K562 (cell line): ENCODE results near the gene ZFR2. TPM values are rescaled to one million over a fixed set of nuclear protein-coding genes. Genes with fewer than 3 reads are reported as not detected.
A peak's percentile ranks its signal among the peaks of the same experiment; 100 is the strongest.

Experiments
- ATAC-seq: fragments of 200-7000 bp; cut with Tn5 transposase; 3 replicates; pipeline ENCODE4 v1.9.1; 2020; ENCODE audit warnings: moderate library complexity
- BruUV-seq: library from RNA; stranded (reverse); fragments of 400-500 nt; replicated peaks from 2 replicates; lab custom pipeline; 2021; lab: Mats Ljungman, UMichigan
- CTCF ChIA-PET: fragments of 300-600 bp; formaldehyde crosslinking; extraction: SDS; loops from one replicate; lab custom pipeline; 2021; ENCODE audit warnings: low intra/inter-chr PET ratio; lab: Yijun Ruan, JAX
- POLR2A ChIA-PET: fragments of 300-600, 350-650 bp; sonication (Branson Sonifier 250); formaldehyde crosslinking; extraction: SDS; loops from one replicate; lab custom pipeline; 2021; ENCODE audit warnings: antibody characterized with exemption, inconsistent platforms; lab: Yijun Ruan, JAX
- DNase-seq, 4 experiments: peaks; one replicate each; pipeline versions ENCODE4 v3.0.0 to v3.0.0-alpha.2; 2011 to 2018; ENCODE audit warnings: low spot score in 3 of 4, mixed read lengths in 3 of 4; ENCODE audit errors: extremely low read depth in 1 of 4
- FAIRE-seq: peaks from 2 replicates; lab custom pipeline; 2011; peaks lifted over from hg19 to GRCh38; lab: Jason Lieb, UNC
- H2AFZ ChIP-seq: 2 replicates; pipeline ENCODE4 v1.6.0; 2011; ENCODE audit warnings: low read depth, low read length, control low read depth, inconsistent platforms
- H3K27ac ChIP-seq: fragments of 200-600 bp; 3 replicates; pipeline ENCODE4 v1.8.0; 2011; ENCODE audit warnings: low read depth, mild to moderate bottlenecking, control low read depth, inconsistent platforms, low read length, moderate library complexity, mixed read lengths; ENCODE audit errors: extremely low read depth
- H3K27me3 ChIP-seq, 2 experiments: fragments of 300-600 bp in 1 of 2; 2 replicates in 1 of 2; 3 replicates in 1 of 2; pipeline versions ENCODE4 v1.6.0 to v1.8.0; 2011; ENCODE audit warnings: inconsistent platforms in 2 of 2, low read length in 2 of 2, mild to moderate bottlenecking in 1 of 2, mixed read lengths in 1 of 2, moderate library complexity in 1 of 2; ENCODE audit not compliant: control insufficient read depth in 2 of 2, insufficient read depth in 2 of 2
- H3K36me3 ChIP-seq: fragments of 300-600 bp; 3 replicates; pipeline ENCODE4 v1.8.0; 2011; ENCODE audit warnings: mild to moderate bottlenecking, low read length, inconsistent platforms; ENCODE audit not compliant: control insufficient read depth, insufficient read depth
- H3K4me1 ChIP-seq, 2 experiments: fragments of 200-600 bp in 1 of 2; replicated peaks in 1 of 2; 2 replicates in 1 of 2; 3 replicates in 1 of 2; pipeline versions ENCODE4 v1.5.1 to v1.8.0; 2011; ENCODE audit warnings: inconsistent platforms in 2 of 2, low read length in 2 of 2, mild to moderate bottlenecking in 1 of 2, mixed read lengths in 1 of 2, moderate library complexity in 1 of 2; ENCODE audit not compliant: control insufficient read depth in 2 of 2, insufficient read depth in 2 of 2
- H3K4me2 ChIP-seq: 2 replicates; pipeline ENCODE4 v1.6.1; 2011; ENCODE audit warnings: low read length, control low read depth, inconsistent platforms, mixed read lengths; ENCODE audit not compliant: insufficient read depth
- H3K4me3 ChIP-seq: fragments of 200-600 bp; sonication (generic), shearing (Covaris generic); 2 replicates; pipeline ENCODE4 v1.5.1; 2016; ENCODE audit warnings: control low read depth, inconsistent platforms
- H3K79me2 ChIP-seq: fragments of 200-600 bp; 3 replicates; pipeline ENCODE4 v1.8.0; 2011; ENCODE audit warnings: low read length, inconsistent platforms; ENCODE audit not compliant: control insufficient read depth, insufficient read depth
- H3K9ac ChIP-seq, 2 experiments: 2 replicates each; pipeline versions ENCODE4 v1.6.0 to v1.6.1; 2011; ENCODE audit warnings: low read depth in 2 of 2, low read length in 2 of 2, control low read depth in 1 of 2, inconsistent platforms in 1 of 2, mild to moderate bottlenecking in 1 of 2, mixed read lengths in 1 of 2; ENCODE audit not compliant: insufficient read depth in 1 of 2
- H3K9me1 ChIP-seq: one replicate; pipeline ENCODE4 v1.6.0; 2011; ENCODE audit warnings: inconsistent platforms, mild to moderate bottlenecking, low read length, moderate library complexity; ENCODE audit not compliant: control insufficient read depth, insufficient read depth
- H3K9me3 ChIP-seq: replicated peaks from 2 replicates; pipeline ENCODE4 v1.5.1; 2011; ENCODE audit warnings: low read depth, low read length, inconsistent platforms; ENCODE audit not compliant: control insufficient read depth, insufficient read depth
- H4K20me1 ChIP-seq: replicated peaks from 2 replicates; pipeline ENCODE4 v1.6.1; 2011; ENCODE audit warnings: low read length, inconsistent platforms, mixed read lengths; ENCODE audit not compliant: control insufficient read depth, insufficient read depth
- FUS ChIP-seq: fragments of 200-400 bp; formaldehyde crosslinking; optimal IDR thresholded peaks from 2 replicates; pipeline ENCODE3; 2017; ENCODE audit warnings: low read depth, low read length
- KAT2B ChIP-seq: IDR thresholded peaks from one replicate; pipeline ENCODE4 v1.6.1; 2012; ENCODE audit warnings: low read depth, mild to moderate bottlenecking, control low read depth, inconsistent platforms, low read length, moderate library complexity
- PKNOX1 ChIP-seq: fragments of 450-650 bp; IDR thresholded peaks from 2 replicates; pipeline ENCODE4 v1.6.1; 2016
- PRDM10 ChIP-seq: fragments of 450-650 bp; IDR thresholded peaks from 2 replicates; pipeline ENCODE4 v1.6.1; 2018; ENCODE audit not compliant: partially characterized antibody
- ZNF77 ChIP-seq: fragments of 250-450 bp; sonication (Bioruptor Pico); IDR thresholded peaks from 2 replicates; pipeline ENCODE4 v1.5.0; 2020
- WGBS: fragments of 100-300 bp; shearing (Covaris generic); methylation state at CpG from one replicate; pipeline ENCODE4 v1.1.6; 2016; ENCODE audit warnings: low coverage, mixed read lengths; ENCODE audit not compliant: insufficient coverage; ENCODE audit errors: missing lambda C conversion rate; 5-methylcytosine and 5-hydroxymethylcytosine counted together
- in situ Hi-C: fragments of 300-500 bp; cut with MboI; formaldehyde crosslinking; loops from 4 replicates; pipeline ENCODE4 v1.15.0; 2018; ENCODE audit warnings: inconsistent platforms, mixed read lengths
- intact Hi-C: fragments of 100-400 bp; cut with micrococcal nuclease; formaldehyde crosslinking; loops from 2 replicates; pipeline ENCODE4 v1.14.2; 2022
- polyA plus RNA-seq, 8 experiments: library from polyadenylated mRNA; depleted of rRNA in 4 of 8; stranded (reverse) in 5 of 8; unstranded in 3 of 8; fragments of >200 nt; fragmentation: Nextera tagmentation in 2 of 8; fragmentation: Illumina TruSeq in 1 of 8; extraction: Ambion mirVana in 2 of 8; extraction: Trizol in 1 of 8; gene quantifications; 2 replicates each; pipeline versions ENCODE4 v1.2.1 to v1.2.3, GENCODE V29; 2011 to 2014; ENCODE audit warnings: inconsistent platforms in 1 of 8, missing spikeins in 1 of 8
- total RNA-seq, 7 experiments: library from RNA; depleted of rRNA in 6 of 7; stranded (reverse); fragments of >200 nt in 6 of 7; fragmentation: Illumina TruSeq in 2 of 7; extraction: Trizol in 2 of 7; gene quantifications; 2 replicates each; pipeline versions ENCODE4 v1.2.1 to v1.2.3, GENCODE V29; 2011 to 2021; ENCODE audit warnings: low replicate concordance in 1 of 7
- TF ChIP-seq, protein P1 (sequence below): sonication (generic); formaldehyde crosslinking; IDR thresholded peaks from 2 replicates; pipeline ENCODE4 v1.8.1; 2023; ENCODE audit warnings: mild to moderate bottlenecking, missing genetic modification reagents

The ZFR2 gene
- total and polyA plus RNA-seq, 9 of the 15 experiments (the other 6 are each of a cell fraction or from before 2014, with no cell fraction given) = 0.03 to 0.59 (median 0.07) TPM; not detected in 6

DNA sequence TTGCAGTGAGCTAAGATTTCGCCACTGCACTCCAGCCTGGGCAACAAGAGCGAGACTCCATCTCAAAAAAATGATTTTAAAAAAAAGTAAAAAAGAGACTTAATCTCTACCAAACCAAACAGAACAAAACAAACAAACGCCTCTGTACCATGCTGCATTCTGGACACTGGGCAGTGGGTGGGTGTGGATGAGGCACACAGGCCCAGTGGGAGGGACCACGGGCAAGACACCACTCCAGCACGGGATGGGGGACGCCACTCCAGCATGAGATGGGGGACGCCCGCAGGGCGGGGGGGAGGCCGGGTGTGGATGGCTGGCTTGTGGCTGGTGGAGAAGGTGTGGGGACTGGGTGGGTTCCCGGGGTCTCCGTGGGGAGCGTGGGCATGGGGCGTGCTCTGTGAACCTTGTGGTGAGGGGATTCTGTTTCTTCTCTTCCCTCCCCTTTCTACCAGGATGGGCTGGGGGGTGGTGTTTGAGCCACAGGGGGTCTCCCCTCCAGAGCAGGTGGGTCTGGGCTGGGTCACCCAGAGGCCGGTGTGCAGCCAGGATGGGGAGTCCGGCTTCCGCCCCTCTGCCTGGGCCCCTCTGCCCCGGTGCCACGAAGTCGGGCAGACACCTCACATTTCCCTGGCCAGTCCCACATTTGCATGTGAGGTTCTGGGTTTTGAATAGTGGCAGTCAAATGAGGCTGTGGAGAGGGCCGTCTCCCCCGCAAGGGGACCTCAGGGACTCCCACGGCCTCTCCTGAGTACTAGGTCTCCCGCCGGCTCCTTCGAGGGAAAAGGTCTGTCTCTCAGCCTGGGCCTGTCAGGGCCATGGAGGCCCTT lies 58.7 kb downstream of the ZFR2 start (continued):
- peak; percentile 45 for TF ChIP-seq PRDM10
- no peak for TF ChIP-seq KAT2B
- no peak for TF ChIP-seq ZNF77

GRCh38 chr19:3808420-3809143 lies 60.3 kb downstream of the ZFR2 start:
- no peak overlapping the region for H3K27ac ChIP-seq
- H4K20me1 ChIP-seq = no peaks in the 10 kb centered on the region
- H3K9ac ChIP-seq = peak overlapping the region in 1 of 2 experiments; percentile 10; a peak in 1 of 4 replicates
- no peak for TF ChIP-seq PKNOX1
- TF ChIP-seq FUS = no peak
- TF ChIP-seq, protein P1, sequence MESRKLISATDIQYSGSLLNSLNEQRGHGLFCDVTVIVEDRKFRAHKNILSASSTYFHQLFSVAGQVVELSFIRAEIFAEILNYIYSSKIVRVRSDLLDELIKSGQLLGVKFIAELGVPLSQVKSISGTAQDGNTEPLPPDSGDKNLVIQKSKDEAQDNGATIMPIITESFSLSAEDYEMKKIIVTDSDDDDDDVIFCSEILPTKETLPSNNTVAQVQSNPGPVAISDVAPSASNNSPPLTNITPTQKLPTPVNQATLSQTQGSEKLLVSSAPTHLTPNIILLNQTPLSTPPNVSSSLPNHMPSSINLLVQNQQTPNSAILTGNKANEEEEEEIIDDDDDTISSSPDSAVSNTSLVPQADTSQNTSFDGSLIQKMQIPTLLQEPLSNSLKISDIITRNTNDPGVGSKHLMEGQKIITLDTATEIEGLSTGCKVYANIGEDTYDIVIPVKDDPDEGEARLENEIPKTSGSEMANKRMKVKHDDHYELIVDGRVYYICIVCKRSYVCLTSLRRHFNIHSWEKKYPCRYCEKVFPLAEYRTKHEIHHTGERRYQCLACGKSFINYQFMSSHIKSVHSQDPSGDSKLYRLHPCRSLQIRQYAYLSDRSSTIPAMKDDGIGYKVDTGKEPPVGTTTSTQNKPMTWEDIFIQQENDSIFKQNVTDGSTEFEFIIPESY (CRISPR knock-in tag) = peak; percentile 50; the same call in 1 of the 2 replicates
- no peaks in the 10 kb centered on the region for H3K9me1 ChIP-seq
- no peak for DNase-seq
- H3K4me2 ChIP-seq = no peak overlapping the region
- no TSS peak for BruUV-seq
- in situ Hi-C loops = no loop called here
- H2AFZ ChIP-seq = peak overlapping the region; percentile 19; the same call in 1 of the 2 replicates
- no peak for FAIRE-seq
- H3K36me3 ChIP-seq = no peaks in the 10 kb centered on the region
- H3K27me3 ChIP-seq = peaks cover 0 to 3% of the 10 kb centered on the region in 2 experiments; a peak in 1 of 5 replicates
- no peak for ATAC-seq
- CTCF ChIA-PET = no interaction called here
- 77% methylated on average over 24 of the region's 33 CpGs for WGBS
- H3K9me3 ChIP-seq = peaks cover 7% of the 10 kb centered on the region
- H3K4me1 ChIP-seq = peaks cover 0 to 67% of the 10 kb centered on the region in 2 experiments
- intact Hi-C loops = no loop called here
- no peaks in the 10 kb centered on the region for H3K79me2 ChIP-seq
- no peak overlapping the region for H3K4me3 ChIP-seq
- POLR2A ChIA-PET = interaction anchor here (0.6 to 1.0 kb wide), 2 partner anchors 57 to 176 kb away, joined by 3 to 4 read pairs; partner anchors contain the start of gene EEF2
